ENCODE results near the gene ATP4A.

ATP4A gene

DNA sequence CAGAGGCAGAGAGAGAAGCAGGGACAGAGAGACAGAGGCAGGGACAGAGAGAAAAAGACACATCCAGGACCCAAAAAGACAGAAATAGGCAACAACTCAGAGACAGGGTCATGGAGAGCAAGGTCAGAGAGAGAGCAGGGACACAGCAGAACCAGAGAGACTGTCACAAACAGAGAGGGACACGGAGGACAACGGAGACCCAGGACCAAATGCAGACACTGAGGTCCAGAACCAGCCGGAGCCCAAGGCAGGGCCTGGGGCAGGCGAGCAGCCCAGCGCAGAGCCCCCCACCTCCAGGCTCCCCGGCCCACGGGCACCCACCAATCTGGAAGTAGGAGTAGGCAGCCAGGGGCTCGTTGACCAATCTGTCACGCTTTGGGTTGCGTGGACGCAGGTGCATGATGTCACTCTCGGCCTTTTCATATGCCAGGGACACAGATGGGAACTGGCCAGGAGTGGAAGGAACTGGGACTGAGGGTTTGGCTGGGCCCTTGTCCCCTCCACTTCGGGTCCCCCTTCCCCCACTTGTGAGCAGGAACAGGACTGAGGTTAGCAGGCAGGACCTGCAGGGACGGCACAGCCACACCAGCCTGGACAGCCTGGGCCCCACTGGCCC, 10.0 kb downstream of the ATP4A start:
- Histone ChIP-seq H3K9me2 (replicated peaks; ENCODE audit: low read depth, low read length) (no peaks in the 10 kb centered on the region), H2AFZ (ENCODE audit: low read length) (no peak overlapping the region), H3K4me1 (ENCODE audit: insufficient read depth, low read length, poor library complexity, severe bottlenecking) (no peaks in the 10 kb centered on the region), H3K36me3 (ENCODE audit: insufficient read depth, low read length) (no peaks in the 10 kb centered on the region), H3K4me2 (ENCODE audit: low read depth, low read length, poor library complexity, severe bottlenecking) (no peak overlapping the region), H3K9me3 (ENCODE audit: insufficient read depth, low read depth, low read length) (no peaks in the 10 kb centered on the region), H3K27me3 (ENCODE audit: insufficient read depth, low read length, poor library complexity, severe bottlenecking) (no peaks in the 10 kb centered on the region), H3K79me2 (ENCODE audit: insufficient read depth, low read length) (no peaks in the 10 kb centered on the region), H4K20me1 (ENCODE audit: insufficient read depth, low read length, poor library complexity, severe bottlenecking) (no peaks in the 10 kb centered on the region), H3F3A (ENCODE audit: low read depth) (no peaks in the 10 kb centered on the region), H3K4me3 (ENCODE audit: low read length, poor library complexity, severe bottlenecking) (no peak overlapping the region), H3K9ac (ENCODE audit: low read depth, low read length, poor library complexity, severe bottlenecking) (no peak overlapping the region)
- TF ChIP-seq EZH2phosphoT487 (IDR thresholded peaks at IDR 0.05; ENCODE audit: borderline replicate concordance): no peak
- TF ChIP-seq, protein P1, sequence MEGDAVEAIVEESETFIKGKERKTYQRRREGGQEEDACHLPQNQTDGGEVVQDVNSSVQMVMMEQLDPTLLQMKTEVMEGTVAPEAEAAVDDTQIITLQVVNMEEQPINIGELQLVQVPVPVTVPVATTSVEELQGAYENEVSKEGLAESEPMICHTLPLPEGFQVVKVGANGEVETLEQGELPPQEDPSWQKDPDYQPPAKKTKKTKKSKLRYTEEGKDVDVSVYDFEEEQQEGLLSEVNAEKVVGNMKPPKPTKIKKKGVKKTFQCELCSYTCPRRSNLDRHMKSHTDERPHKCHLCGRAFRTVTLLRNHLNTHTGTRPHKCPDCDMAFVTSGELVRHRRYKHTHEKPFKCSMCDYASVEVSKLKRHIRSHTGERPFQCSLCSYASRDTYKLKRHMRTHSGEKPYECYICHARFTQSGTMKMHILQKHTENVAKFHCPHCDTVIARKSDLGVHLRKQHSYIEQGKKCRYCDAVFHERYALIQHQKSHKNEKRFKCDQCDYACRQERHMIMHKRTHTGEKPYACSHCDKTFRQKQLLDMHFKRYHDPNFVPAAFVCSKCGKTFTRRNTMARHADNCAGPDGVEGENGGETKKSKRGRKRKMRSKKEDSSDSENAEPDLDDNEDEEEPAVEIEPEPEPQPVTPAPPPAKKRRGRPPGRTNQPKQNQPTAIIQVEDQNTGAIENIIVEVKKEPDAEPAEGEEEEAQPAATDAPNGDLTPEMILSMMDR (conservative IDR thresholded peaks at IDR 0.05; ENCODE audit: low read length): no peak

DNA sequence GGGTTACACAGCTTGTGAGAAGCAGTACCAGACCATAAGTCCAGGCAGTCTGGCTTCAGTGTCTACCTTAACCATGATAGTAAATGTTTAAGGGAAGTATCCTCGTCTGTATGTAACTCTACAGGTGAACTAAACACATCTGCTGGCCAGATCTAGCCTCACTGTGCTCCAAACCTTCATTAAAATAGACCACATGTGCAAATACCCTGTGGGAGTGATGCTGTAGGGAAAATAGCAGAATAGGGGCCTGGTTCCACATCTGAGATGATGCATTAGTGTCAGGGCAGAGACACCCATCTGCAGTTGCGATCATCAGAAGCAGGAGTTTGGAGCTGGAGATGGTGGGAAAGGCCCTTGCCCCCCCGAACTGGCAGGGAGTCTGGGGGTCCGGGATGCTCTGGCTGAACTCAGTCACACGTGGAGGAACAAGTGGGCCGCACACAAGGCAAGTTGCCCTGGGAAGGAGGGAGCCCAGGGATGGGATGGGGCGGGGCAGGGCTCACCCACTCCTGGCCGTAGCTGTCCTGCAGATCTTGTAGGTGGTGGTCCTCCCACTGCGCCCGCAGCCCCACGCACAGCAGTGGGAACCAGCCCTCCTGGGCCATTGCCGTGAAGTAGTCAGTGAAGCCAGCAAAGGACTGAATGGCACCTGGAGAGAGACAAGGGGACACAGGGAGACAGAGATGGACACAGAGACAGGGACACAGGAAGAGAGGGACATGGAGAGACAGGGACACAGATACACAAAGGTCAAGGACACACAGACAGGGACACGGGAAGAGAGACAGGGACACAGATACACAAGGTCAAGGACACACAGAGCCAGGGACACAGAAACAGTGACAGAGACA, 10.7 kb downstream of the ATP4A start:
- H3K9me2 ChIP-seq (replicated peaks; ENCODE audit: low read depth, low read length): no peaks in the 10 kb centered on the region
- H2AFZ ChIP-seq (ENCODE audit: low read length): no peak overlapping the region
- H4K20me1 ChIP-seq (ENCODE audit: insufficient read depth, low read length, poor library complexity, severe bottlenecking): no peaks in the 10 kb centered on the region
- H3K4me1 ChIP-seq (ENCODE audit: insufficient read depth, low read length, poor library complexity, severe bottlenecking): no peaks in the 10 kb centered on the region
- no peaks in the 10 kb centered on the region for H3K27me3 ChIP-seq (ENCODE audit: insufficient read depth, low read length, poor library complexity, severe bottlenecking)
- no peaks in the 10 kb centered on the region for H3F3A ChIP-seq (ENCODE audit: low read depth)
- H3K36me3 ChIP-seq (ENCODE audit: insufficient read depth, low read length): no peaks in the 10 kb centered on the region
- no peak overlapping the region for H3K4me2 ChIP-seq (ENCODE audit: low read depth, low read length, poor library complexity, severe bottlenecking)
- TF ChIP-seq EZH2phosphoT487 (IDR thresholded peaks at IDR 0.05; ENCODE audit: borderline replicate concordance): no peak
- TF ChIP-seq, protein P1 (conservative IDR thresholded peaks at IDR 0.05; ENCODE audit: low read length): no peak
- H3K9me3 ChIP-seq (ENCODE audit: insufficient read depth, low read depth, low read length): no peaks in the 10 kb centered on the region
- no peak overlapping the region for H3K9ac ChIP-seq (ENCODE audit: low read depth, low read length, poor library complexity, severe bottlenecking)
- H3K79me2 ChIP-seq (ENCODE audit: insufficient read depth, low read length): no peaks in the 10 kb centered on the region
- H3K4me3 ChIP-seq (ENCODE audit: low read length, poor library complexity, severe bottlenecking): no peak overlapping the region

DNA sequence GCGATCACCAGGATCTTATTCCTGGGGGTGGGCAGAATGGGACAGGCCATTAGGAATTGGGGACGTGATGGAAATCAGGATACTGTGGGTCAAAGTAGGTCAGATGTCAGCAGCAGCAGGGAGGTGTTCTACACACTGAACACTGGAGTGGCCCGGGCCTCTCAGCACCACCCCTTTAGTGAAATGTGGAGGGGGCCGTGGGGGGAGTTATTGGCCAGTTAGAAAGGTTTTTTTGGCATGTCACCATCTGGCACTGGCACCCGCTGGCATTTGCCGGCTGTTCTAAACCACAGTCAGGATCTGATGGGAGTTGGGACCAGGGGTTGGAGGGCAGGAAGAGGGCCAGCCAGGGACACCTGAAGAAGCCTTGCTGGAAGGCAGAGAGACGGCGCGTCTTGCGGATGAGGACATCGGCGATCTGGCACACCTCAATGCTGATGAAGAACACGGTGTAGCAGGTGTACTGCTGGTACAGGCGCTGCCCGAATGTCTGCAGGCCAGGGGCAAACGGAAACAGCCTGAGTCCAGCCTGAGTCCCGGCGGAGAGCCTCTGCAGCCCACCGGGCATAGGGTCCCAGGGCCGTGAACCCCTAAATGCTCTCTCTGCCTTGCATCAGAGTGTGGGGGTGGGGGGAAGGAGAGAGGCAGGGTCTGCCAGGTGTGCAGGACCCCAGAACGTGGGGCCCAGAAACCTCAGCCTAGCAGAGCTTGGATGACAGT, 12.2 kb downstream of the ATP4A start:
- H3K4me1 ChIP-seq (ENCODE audit: insufficient read depth, low read length, poor library complexity, severe bottlenecking): peaks cover 10% of the 10 kb centered on the region
- H3K4me2 ChIP-seq (ENCODE audit: low read depth, low read length, poor library complexity, severe bottlenecking): no peak overlapping the region
- no peaks in the 10 kb centered on the region for H3K27me3 ChIP-seq (ENCODE audit: insufficient read depth, low read length, poor library complexity, severe bottlenecking)
- peaks cover 9% of the 10 kb centered on the region; the same call in 1 of the 2 replicates for H3K79me2 ChIP-seq (ENCODE audit: insufficient read depth, low read length)
- no peak overlapping the region for H2AFZ ChIP-seq (ENCODE audit: low read length)
- H3K4me3 ChIP-seq (ENCODE audit: low read length, poor library complexity, severe bottlenecking): no peak overlapping the region
- no peaks in the 10 kb centered on the region for H4K20me1 ChIP-seq (ENCODE audit: insufficient read depth, low read length, poor library complexity, severe bottlenecking)
- no peaks in the 10 kb centered on the region for H3K9me3 ChIP-seq (ENCODE audit: insufficient read depth, low read depth, low read length)
- H3F3A ChIP-seq (ENCODE audit: low read depth): no peaks in the 10 kb centered on the region
- H3K9me2 ChIP-seq (replicated peaks; ENCODE audit: low read depth, low read length): no peaks in the 10 kb centered on the region
- H3K9ac ChIP-seq (ENCODE audit: low read depth, low read length, poor library complexity, severe bottlenecking): no peak overlapping the region
- no peaks in the 10 kb centered on the region for H3K36me3 ChIP-seq (ENCODE audit: insufficient read depth, low read length)
- no peak for TF ChIP-seq EZH2phosphoT487 (IDR thresholded peaks at IDR 0.05; ENCODE audit: borderline replicate concordance)
- TF ChIP-seq, protein P1 (conservative IDR thresholded peaks at IDR 0.05; ENCODE audit: low read length): no peak

All from Loucy (cell line).